GM12864 (cell line): ENCODE measurements around the gene CCDC28A.
A peak's percentile ranks its signal among the peaks of the same experiment; 100 is the strongest.

Experiments
- DNase-seq: peaks from one replicate; pipeline ENCODE4 v3.0.0-alpha.2; 2011; ENCODE audit warnings: low read depth
- H3K4me3 ChIP-seq: 2 replicates; pipeline ENCODE4 v1.5.1; 2011; ENCODE audit warnings: mild to moderate bottlenecking, low read depth, low read length, control low read depth
- CTCF ChIP-seq: IDR thresholded peaks from 2 replicates; pipeline ENCODE4 v1.5.1; 2011; ENCODE audit warnings: low read depth, mild to moderate bottlenecking, moderate library complexity, low read length, control low read depth, inconsistent platforms; ENCODE audit errors: missing control alignments

The CCDC28A gene

GRCh38 chr6:138734585-138734984, 39.0 kb upstream of the CCDC28A start:
- no peak for TF ChIP-seq CTCF
- DNase-seq, result no peak
- no peak overlapping the region for H3K4me3 ChIP-seq

DNA sequence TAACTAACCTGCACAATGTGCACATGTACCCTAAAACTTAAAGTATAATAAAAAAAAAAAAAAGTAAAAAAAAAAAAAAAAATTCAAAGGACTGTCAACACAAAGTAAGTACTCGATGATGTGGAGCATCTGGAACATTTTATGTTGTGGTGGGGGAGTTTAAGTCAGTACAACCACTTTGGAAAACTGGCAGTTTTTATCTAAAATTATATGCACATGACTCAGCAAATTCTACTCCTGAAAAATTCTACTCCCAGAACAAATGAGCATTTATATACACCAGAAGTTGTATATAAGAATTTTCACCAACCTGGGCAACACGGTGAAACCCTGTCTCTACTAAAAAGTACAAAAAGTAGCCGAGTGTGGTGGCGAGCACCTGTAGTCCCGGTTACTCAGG, 36.9 kb upstream of the CCDC28A start:
- TF ChIP-seq CTCF, result no peak
- H3K4me3 ChIP-seq, result no peak overlapping the region
- no peak for DNase-seq

GRCh38 chr6:138752017-138752416, 21.6 kb upstream of the CCDC28A start:
- peak; percentile 30 for TF ChIP-seq CTCF
- DNase-seq, result no peak
- no peak overlapping the region for H3K4me3 ChIP-seq

DNA sequence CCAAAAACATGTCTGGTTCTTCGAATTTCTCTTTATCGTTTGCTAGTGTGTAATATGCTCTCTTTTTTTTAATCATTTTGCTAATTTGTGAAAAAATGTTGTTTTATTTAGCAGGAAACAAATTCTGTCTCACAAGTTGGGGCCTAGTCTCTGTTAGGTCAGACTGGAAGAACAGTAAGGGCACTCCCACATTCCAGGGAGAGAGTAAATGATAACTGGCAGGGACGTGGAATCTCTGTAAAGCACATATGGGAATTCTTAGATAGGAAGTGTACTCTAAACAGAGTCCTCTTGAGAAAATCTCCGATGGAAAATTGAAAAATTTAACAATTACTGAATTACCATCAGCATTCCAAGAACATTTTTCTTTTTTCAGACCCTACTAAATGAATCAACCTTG, 16.4 kb upstream of the CCDC28A start:
- no peak overlapping the region for H3K4me3 ChIP-seq
- no peak for TF ChIP-seq CTCF
- DNase-seq, result no peak

- DNase-seq, result no peak
- H3K4me3 ChIP-seq, result no peak overlapping the region
These were observed 7.5 kb upstream of the CCDC28A start for GRCh38 chr6:138765896-138766655.

GRCh38 chr6:138769102-138769676, 4.4 kb upstream of the CCDC28A start:
- H3K4me3 ChIP-seq, result no peak overlapping the region; the same call in 1 of the 2 replicates

More at GRCh38 chr6:138765896-138766655, 7.5 kb upstream of the CCDC28A start:
- peak; percentile 39 for TF ChIP-seq CTCF

More at GRCh38 chr6:138769102-138769676, 4.4 kb upstream of the CCDC28A start:
- no peak for DNase-seq
- no peak for TF ChIP-seq CTCF
